Measurements from ENCODE around the gene PPP1CA. TPM values are rescaled to one million over a fixed set of nuclear protein-coding genes. Genes with fewer than 3 reads are reported as not detected.
"Not testable (repeated sequence)": the region's sequence is repeated elsewhere in the genome, so short reads cannot be mapped to it uniquely, and the experiment has no call there.

The PPP1CA gene
- total RNA-seq, 1 donor from 2014 or later, result 223 TPM

DNA sequence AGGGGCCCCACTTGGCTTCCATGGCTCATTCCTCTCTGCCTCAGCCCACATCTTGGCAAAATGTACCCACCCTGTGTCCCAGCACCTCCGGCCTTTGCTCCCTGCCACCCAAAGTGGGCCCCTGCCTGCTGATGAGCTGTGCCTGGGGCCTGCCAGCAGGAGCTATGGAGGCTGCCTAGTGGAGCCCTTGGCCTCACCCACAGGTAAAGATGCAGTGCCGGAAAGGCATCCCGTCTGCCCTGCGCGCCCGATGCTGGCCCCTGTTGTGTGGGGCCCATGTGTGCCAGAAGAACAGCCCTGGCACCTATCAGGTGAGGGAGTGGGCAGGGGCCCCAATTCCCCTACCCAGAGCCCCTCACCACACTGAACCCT is 3.5 kb upstream of the PPP1CA start:
- Mint-ChIP-seq H3K4me3 (no peak overlapping the region), H3K27me3 (ENCODE audit: low read depth) (peaks cover 6% of the 10 kb centered on the region), H3K4me1 (peaks cover 19% of the 10 kb centered on the region), H3K27ac (ENCODE audit: unreplicated experiment) (no peak overlapping the region), H3K9me3 (no peaks in the 10 kb centered on the region), H3K36me3 (ENCODE audit: low read depth) (no peaks in the 10 kb centered on the region)
- TF ChIP-seq, protein P1, sequence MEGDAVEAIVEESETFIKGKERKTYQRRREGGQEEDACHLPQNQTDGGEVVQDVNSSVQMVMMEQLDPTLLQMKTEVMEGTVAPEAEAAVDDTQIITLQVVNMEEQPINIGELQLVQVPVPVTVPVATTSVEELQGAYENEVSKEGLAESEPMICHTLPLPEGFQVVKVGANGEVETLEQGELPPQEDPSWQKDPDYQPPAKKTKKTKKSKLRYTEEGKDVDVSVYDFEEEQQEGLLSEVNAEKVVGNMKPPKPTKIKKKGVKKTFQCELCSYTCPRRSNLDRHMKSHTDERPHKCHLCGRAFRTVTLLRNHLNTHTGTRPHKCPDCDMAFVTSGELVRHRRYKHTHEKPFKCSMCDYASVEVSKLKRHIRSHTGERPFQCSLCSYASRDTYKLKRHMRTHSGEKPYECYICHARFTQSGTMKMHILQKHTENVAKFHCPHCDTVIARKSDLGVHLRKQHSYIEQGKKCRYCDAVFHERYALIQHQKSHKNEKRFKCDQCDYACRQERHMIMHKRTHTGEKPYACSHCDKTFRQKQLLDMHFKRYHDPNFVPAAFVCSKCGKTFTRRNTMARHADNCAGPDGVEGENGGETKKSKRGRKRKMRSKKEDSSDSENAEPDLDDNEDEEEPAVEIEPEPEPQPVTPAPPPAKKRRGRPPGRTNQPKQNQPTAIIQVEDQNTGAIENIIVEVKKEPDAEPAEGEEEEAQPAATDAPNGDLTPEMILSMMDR (conservative IDR thresholded peaks at IDR 0.05), result no peak
- DNase-seq (ENCODE audit: low read depth, low spot score), result no peak

DNA sequence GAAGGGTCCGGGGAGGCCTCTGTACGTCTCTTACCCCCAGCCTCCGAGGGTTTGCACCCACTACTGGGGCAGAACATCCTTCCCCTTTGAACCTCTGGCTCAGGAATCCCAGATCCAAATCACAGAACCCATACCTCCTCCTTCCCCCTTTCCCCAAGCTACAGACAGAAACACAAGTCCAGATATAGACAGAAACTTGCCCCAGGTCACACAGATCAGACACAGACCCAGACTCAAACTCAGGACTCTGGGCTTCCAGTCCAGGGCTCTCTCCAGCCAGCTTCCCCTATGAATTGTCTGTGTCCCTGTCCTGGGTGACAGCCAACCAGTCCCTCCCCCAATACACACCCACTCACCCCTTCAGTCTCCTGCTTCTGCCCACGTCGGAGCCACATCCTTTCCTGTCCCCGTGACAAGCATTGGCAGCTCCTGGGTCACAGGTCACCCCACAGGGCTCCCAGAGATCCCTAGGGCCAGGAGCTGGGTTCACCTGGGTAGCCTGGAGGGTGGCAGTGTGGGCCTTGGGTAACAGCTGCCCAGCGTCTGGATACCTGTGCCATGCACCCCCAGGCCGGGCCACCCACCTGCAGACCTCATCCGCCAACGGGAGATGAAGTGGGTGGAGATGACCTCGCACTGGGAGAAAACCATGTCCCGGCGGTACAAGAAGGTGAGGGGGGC is 3.0 kb upstream of the PPP1CA start:
- Mint-ChIP-seq H3K4me1 (peaks cover 19% of the 10 kb centered on the region), H3K4me3 (peak overlapping the region; percentile 64), H3K27me3 (ENCODE audit: low read depth) (peaks cover 6% of the 10 kb centered on the region), H3K36me3 (ENCODE audit: low read depth) (no peaks in the 10 kb centered on the region), H3K9me3 (no peaks in the 10 kb centered on the region), H3K27ac (ENCODE audit: unreplicated experiment) (no peak overlapping the region)
- TF ChIP-seq, protein P1 (conservative IDR thresholded peaks at IDR 0.05), result no peak
- DNase-seq (ENCODE audit: low read depth, low spot score), result no peak

DNA sequence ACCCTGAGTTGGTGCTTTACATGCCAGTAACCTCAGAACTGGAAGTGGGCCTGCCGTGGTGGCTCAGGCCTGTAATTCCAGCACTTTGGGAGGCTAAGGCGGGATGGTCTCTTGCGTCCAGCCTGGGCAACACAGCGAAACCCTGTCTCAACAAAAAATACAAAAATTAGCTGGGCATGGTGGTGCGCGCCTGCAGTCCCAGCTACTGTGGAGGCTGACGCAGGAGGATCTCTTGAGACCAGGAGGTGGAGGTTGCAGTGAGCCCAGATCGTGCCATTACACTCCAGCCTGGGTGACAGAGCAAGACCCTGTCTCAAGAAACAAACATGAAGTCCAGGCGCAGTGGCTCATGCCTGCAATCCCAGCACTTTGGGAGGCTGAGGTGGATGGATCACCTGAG is 1.4 kb upstream of the PPP1CA start:
- Mint-ChIP-seq H3K4me1 (peaks cover 19% of the 10 kb centered on the region), H3K27ac (ENCODE audit: unreplicated experiment) (peak overlapping the region; percentile 27)

DNA sequence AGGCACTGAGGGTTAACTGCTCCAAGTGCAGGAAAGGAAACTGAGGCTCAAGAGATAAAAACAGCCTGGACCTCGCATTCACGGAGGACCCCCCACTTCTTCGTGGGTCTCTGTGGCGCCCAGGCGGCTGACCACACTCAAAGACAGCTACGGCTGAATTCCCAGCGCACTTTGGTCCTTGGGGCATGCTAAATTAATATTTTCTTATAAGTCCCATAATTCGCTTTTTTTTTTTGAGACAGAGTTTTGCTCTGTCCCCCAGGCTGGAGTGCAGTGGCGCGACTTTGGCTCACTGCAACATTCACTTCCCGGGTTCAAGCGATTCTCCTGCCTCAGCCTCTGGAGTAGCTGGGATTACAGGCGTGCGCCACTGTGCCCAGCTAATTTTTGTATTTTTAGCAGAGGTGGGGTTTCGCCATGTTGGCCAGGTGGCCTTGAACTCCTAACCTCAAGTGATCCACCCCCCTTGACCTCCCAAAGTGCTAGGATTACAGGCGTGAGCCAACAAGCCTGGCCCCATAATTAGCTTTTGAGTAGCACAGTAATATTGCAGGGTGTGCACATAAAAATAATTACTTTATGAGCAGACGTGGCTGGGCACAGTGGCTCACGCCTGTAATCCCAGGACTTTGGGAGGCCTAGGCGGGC is 658 bp upstream of the PPP1CA start:
- not testable (repeated sequence) for H3K27me3 Mint-ChIP-seq (ENCODE audit: low read depth); H3K9me3 Mint-ChIP-seq; DNase-seq (ENCODE audit: low read depth, low spot score); H3K36me3 Mint-ChIP-seq (ENCODE audit: low read depth); H3K27ac Mint-ChIP-seq (ENCODE audit: unreplicated experiment)
- peak overlapping the region; percentile 49 for H3K4me3 Mint-ChIP-seq
- H3K4me1 Mint-ChIP-seq, result peaks cover 23% of the 10 kb centered on the region

More for the DNA sequence above, 1.4 kb upstream of the PPP1CA start:
- not testable (repeated sequence) for H3K4me3 Mint-ChIP-seq; H3K9me3 Mint-ChIP-seq; H3K36me3 Mint-ChIP-seq (ENCODE audit: low read depth); DNase-seq (ENCODE audit: low read depth, low spot score); H3K27me3 Mint-ChIP-seq (ENCODE audit: low read depth)

DNA sequence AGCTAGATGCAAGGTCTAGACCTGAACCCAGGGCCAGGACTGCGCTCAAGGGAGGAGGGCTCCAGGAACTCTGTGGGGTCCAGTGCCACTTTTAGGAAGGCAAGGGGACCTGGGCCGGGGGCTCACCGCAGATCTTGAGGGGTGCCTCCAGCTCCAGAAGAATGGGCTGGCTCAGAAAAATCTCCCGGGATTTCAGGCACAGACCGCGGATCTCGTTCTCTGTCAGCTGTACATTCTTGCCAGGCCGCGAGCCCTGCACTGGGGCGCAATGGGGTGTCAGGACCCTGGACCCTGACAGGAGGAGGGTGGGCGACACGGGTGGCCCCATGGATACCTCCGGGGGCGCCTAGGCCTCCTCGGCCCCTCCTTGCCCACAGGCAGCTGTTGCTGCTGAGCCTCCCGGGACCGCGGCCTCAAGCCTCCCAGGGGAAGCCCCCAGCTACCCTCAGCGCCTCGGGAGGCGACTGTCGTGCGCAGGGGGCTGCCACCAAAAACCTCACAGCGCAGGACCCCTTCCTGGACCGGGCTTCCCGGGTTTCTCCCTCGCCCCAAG is 640 bp downstream of the PPP1CA start:
- TF ChIP-seq, protein P1 (conservative IDR thresholded peaks at IDR 0.05), result no peak
- H3K27ac Mint-ChIP-seq (ENCODE audit: unreplicated experiment), result no peak overlapping the region
- H3K4me1 Mint-ChIP-seq, result peaks cover 20% of the 10 kb centered on the region
- H3K9me3 Mint-ChIP-seq, result no peaks in the 10 kb centered on the region
- no peak for DNase-seq (ENCODE audit: low read depth, low spot score)
- peak overlapping the region; percentile 91 for H3K4me3 Mint-ChIP-seq
- no peaks in the 10 kb centered on the region for H3K27me3 Mint-ChIP-seq (ENCODE audit: low read depth)
- no peaks in the 10 kb centered on the region for H3K36me3 Mint-ChIP-seq (ENCODE audit: low read depth)

DNA sequence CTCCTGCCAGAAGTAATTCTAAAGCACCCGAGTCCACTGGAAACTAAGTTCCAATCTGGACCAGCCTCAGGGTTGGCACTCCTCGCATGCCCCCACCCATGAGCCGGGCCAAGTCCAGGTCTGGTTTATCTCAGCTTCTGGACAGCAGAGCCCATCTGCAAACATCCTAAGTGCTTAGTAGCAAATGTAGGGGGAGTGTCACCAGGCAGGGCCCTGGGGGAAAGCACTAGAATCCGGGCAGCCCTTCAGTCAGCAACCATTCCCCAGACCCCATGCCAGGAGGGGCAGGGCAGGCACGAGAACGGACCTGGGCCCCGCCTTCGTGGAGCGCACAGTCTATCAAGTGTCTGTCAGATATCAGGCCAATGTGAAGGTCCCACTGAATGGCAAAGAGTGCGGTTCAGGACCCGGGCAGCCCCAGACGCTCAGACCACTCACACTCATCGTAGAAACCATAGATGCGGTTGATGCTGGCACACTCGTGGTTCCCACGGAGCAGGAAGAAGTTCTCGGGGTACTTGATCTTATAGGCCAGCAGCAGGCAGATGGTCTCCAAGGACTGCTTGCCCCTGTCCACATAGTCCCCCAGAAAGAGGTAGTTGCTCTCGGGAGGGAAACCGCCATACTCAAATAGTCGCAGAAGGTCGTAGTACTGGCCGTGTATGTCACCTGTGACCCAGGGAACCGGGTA is 1.3 kb downstream of the PPP1CA start:
- Mint-ChIP-seq H3K4me3 (peak overlapping the region; percentile 91), H3K27me3 (ENCODE audit: low read depth) (no peaks in the 10 kb centered on the region), H3K4me1 (peaks cover 20% of the 10 kb centered on the region), H3K27ac (ENCODE audit: unreplicated experiment) (peak overlapping the region; percentile 43), H3K9me3 (no peaks in the 10 kb centered on the region), H3K36me3 (ENCODE audit: low read depth) (no peaks in the 10 kb centered on the region)
- DNase-seq (ENCODE audit: low read depth, low spot score), result no peak
- TF ChIP-seq, protein P1 (conservative IDR thresholded peaks at IDR 0.05), result no peak
